ENCODE measurements around the gene TCF15. TPM values are rescaled to one million over a fixed set of nuclear protein-coding genes. Genes with fewer than 3 reads are reported as not detected.

Gene TCF15
- total and polyA plus RNA-seq, 2 of the 8 experiments (the other 6 are each of a cell fraction or from before 2014, with no cell fraction given), result 3.7 to 6.9 TPM

- TF ChIP-seq, protein P1, sequence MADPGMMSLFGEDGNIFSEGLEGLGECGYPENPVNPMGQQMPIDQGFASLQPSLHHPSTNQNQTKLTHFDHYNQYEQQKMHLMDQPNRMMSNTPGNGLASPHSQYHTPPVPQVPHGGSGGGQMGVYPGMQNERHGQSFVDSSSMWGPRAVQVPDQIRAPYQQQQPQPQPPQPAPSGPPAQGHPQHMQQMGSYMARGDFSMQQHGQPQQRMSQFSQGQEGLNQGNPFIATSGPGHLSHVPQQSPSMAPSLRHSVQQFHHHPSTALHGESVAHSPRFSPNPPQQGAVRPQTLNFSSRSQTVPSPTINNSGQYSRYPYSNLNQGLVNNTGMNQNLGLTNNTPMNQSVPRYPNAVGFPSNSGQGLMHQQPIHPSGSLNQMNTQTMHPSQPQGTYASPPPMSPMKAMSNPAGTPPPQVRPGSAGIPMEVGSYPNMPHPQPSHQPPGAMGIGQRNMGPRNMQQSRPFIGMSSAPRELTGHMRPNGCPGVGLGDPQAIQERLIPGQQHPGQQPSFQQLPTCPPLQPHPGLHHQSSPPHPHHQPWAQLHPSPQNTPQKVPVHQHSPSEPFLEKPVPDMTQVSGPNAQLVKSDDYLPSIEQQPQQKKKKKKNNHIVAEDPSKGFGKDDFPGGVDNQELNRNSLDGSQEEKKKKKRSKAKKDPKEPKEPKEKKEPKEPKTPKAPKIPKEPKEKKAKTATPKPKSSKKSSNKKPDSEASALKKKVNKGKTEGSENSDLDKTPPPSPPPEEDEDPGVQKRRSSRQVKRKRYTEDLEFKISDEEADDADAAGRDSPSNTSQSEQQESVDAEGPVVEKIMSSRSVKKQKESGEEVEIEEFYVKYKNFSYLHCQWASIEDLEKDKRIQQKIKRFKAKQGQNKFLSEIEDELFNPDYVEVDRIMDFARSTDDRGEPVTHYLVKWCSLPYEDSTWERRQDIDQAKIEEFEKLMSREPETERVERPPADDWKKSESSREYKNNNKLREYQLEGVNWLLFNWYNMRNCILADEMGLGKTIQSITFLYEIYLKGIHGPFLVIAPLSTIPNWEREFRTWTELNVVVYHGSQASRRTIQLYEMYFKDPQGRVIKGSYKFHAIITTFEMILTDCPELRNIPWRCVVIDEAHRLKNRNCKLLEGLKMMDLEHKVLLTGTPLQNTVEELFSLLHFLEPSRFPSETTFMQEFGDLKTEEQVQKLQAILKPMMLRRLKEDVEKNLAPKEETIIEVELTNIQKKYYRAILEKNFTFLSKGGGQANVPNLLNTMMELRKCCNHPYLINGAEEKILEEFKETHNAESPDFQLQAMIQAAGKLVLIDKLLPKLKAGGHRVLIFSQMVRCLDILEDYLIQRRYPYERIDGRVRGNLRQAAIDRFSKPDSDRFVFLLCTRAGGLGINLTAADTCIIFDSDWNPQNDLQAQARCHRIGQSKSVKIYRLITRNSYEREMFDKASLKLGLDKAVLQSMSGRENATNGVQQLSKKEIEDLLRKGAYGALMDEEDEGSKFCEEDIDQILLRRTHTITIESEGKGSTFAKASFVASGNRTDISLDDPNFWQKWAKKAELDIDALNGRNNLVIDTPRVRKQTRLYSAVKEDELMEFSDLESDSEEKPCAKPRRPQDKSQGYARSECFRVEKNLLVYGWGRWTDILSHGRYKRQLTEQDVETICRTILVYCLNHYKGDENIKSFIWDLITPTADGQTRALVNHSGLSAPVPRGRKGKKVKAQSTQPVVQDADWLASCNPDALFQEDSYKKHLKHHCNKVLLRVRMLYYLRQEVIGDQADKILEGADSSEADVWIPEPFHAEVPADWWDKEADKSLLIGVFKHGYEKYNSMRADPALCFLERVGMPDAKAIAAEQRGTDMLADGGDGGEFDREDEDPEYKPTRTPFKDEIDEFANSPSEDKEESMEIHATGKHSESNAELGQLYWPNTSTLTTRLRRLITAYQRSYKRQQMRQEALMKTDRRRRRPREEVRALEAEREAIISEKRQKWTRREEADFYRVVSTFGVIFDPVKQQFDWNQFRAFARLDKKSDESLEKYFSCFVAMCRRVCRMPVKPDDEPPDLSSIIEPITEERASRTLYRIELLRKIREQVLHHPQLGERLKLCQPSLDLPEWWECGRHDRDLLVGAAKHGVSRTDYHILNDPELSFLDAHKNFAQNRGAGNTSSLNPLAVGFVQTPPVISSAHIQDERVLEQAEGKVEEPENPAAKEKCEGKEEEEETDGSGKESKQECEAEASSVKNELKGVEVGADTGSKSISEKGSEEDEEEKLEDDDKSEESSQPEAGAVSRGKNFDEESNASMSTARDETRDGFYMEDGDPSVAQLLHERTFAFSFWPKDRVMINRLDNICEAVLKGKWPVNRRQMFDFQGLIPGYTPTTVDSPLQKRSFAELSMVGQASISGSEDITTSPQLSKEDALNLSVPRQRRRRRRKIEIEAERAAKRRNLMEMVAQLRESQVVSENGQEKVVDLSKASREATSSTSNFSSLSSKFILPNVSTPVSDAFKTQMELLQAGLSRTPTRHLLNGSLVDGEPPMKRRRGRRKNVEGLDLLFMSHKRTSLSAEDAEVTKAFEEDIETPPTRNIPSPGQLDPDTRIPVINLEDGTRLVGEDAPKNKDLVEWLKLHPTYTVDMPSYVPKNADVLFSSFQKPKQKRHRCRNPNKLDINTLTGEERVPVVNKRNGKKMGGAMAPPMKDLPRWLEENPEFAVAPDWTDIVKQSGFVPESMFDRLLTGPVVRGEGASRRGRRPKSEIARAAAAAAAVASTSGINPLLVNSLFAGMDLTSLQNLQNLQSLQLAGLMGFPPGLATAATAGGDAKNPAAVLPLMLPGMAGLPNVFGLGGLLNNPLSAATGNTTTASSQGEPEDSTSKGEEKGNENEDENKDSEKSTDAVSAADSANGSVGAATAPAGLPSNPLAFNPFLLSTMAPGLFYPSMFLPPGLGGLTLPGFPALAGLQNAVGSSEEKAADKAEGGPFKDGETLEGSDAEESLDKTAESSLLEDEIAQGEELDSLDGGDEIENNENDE (IDR thresholded peaks at IDR 0.05; ENCODE audit: insufficient replicate concordance, low read length), result no peak
- TF ChIP-seq CTBP2 (IDR thresholded peaks at IDR 0.05; ENCODE audit: borderline replicate concordance, insufficient read depth, insufficient read length, low read length) (no peak), RNF2 (IDR thresholded peaks at IDR 0.05; ENCODE audit: borderline replicate concordance, low read depth, low read length, missing control alignments, poor library complexity, severe bottlenecking) (no peak), TEAD4 (IDR thresholded peaks at IDR 0.05; ENCODE audit: low read depth, low read length) (no peak), TAF1 (IDR thresholded peaks at IDR 0.05; ENCODE audit: low read depth, low read length) (no peak), BRCA1 (IDR thresholded peaks at IDR 0.05; ENCODE audit: low read depth, low read length) (no peak), EP300 (IDR thresholded peaks at IDR 0.05; ENCODE audit: borderline replicate concordance in 1 of 2, low read depth in 2 of 2, low read length in 2 of 2) (no peak)
Observed at GRCh38 chr20:607476-607875, 2.6 kb downstream of the TCF15 start (continued).

Measured in H1 (cell line).